T-helper 1 cell treated with Interleukin-12 subunit alpha and Interleukin-12 subunit beta and Interleukin-4 antibody, amounts not matched to agents 30 ng/mL and 1 ng/mL, for 36 hours (primary cell): ENCODE measurements around the gene MPG. TPM values are rescaled to one million over a fixed set of nuclear protein-coding genes. Genes with fewer than 3 reads are reported as not detected.

Source experiments
- intact Hi-C: fragments of 100-400 bp; cut with micrococcal nuclease; formaldehyde crosslinking; loops from one replicate; pipeline ENCODE4 v1.15.1; 2024
- total RNA-seq: library from RNA; stranded (reverse); gene quantifications from 2 replicates; pipeline ENCODE4 v1.2.3, GENCODE V29; 2022

MPG gene
- total RNA-seq, 1 donor from 2014 or later, result 53.3 TPM

GRCh38 chr16:50769-51591, 27.0 kb upstream of the MPG start:
- intact Hi-C loops, result no loop called here

GRCh38 chr16:53346-54236, 24.4 kb upstream of the MPG start, which contains the start of the genes POLR3K and SNRNP25:
POLR3K (minus strand) TSS chr16:53608; CDS start chr16:53586, 22 bp downstream.
SNRNP25 (plus strand) TSS chr16:53828; CDS start chr16:54017, 189 bp downstream.
- intact Hi-C loops, result loop anchor here (1.0 kb wide), 8 partner anchors 12 to 474 kb away; partner anchors contain the start of genes CAPN15, LUC7L, MPG and NPRL3

GRCh38 chr16:54237-54581, 23.8 kb upstream of the MPG start:
- intact Hi-C loops, result no loop called here

GRCh38 chr16:55571-56136, 22.4 kb upstream of the MPG start:
- intact Hi-C loops, result no loop called here

GRCh38 chr16:56231-56927, 21.6 kb upstream of the MPG start:
- intact Hi-C loops, result no loop called here

GRCh38 chr16:57711-58110, 20.3 kb upstream of the MPG start:
- intact Hi-C loops, result no loop called here

GRCh38 chr16:58491-59439, 19.3 kb upstream of the MPG start:
- intact Hi-C loops, result no loop called here

- intact Hi-C loops, result no loop called here
Measured at GRCh38 chr16:59440-60059, 18.5 kb upstream of the MPG start.

GRCh38 chr16:60166-60565, 17.9 kb upstream of the MPG start:
- intact Hi-C loops, result no loop called here

GRCh38 chr16:60929-61878, 16.8 kb upstream of the MPG start:
- intact Hi-C loops, result no loop called here

GRCh38 chr16:61879-62281, 16.1 kb upstream of the MPG start:
- intact Hi-C loops, result no loop called here

GRCh38 chr16:62283-62967, 15.6 kb upstream of the MPG start:
- intact Hi-C loops, result no loop called here

- intact Hi-C loops, result no loop called here
Measured at GRCh38 chr16:62968-63391, 15.0 kb upstream of the MPG start.

- intact Hi-C loops, result no loop called here
Measured at GRCh38 chr16:63466-63865, 14.6 kb upstream of the MPG start.

- intact Hi-C loops, result no loop called here
Measured at GRCh38 chr16:63998-64913, 13.8 kb upstream of the MPG start.

GRCh38 chr16:64914-65255, 13.1 kb upstream of the MPG start:
- intact Hi-C loops, result loop anchor here (1.0 kb wide), 5 partner anchors 12 to 297 kb away; partner anchors contain the start of genes POLR3K and SNRNP25

GRCh38 chr16:65745-66144, 12.3 kb upstream of the MPG start:
- intact Hi-C loops, result loop anchor here (1.0 kb wide), 5 partner anchors 12 to 297 kb away; partner anchors contain the start of genes POLR3K and SNRNP25
